ENCODE data around the gene BCAS3.

The BCAS3 gene

GRCh38 chr17:61275395-61275794, 597.7 kb downstream of the BCAS3 start:
- no peak for DNase-seq

GRCh38 chr17:61276806-61277205, 599.2 kb downstream of the BCAS3 start:
- DNase-seq = no peak

- DNase-seq = no peak
Observed at GRCh38 chr17:61279476-61280145, 602.0 kb downstream of the BCAS3 start.

- no peak for DNase-seq
Observed at GRCh38 chr17:61280338-61280737, 602.7 kb downstream of the BCAS3 start.

- no peak for DNase-seq
Observed at GRCh38 chr17:61280851-61281250, 603.2 kb downstream of the BCAS3 start.

GRCh38 chr17:61282377-61282776, 604.7 kb downstream of the BCAS3 start:
- DNase-seq = no peak

- no peak for DNase-seq
Observed at GRCh38 chr17:61283043-61283442, 605.4 kb downstream of the BCAS3 start.

GRCh38 chr17:61284174-61284573, 606.5 kb downstream of the BCAS3 start:
- DNase-seq = no peak

GRCh38 chr17:61284746-61285145, 607.1 kb downstream of the BCAS3 start:
- no peak for DNase-seq

- no peak for DNase-seq
Observed at GRCh38 chr17:61285526-61286320, 608.1 kb downstream of the BCAS3 start.

- DNase-seq = no peak
Observed at GRCh38 chr17:61286449-61286848, 608.8 kb downstream of the BCAS3 start.

- DNase-seq = no peak
Observed at GRCh38 chr17:61289408-61290385, 612.0 kb downstream of the BCAS3 start.

GRCh38 chr17:61291451-61292285, 614.0 kb downstream of the BCAS3 start:
- DNase-seq = no peak

- DNase-seq = no peak
Observed at GRCh38 chr17:61294286-61294685, 616.6 kb downstream of the BCAS3 start.

GRCh38 chr17:61294777-61295176, 617.1 kb downstream of the BCAS3 start:
- DNase-seq = no peak

- no peak for DNase-seq
Observed at GRCh38 chr17:61296058-61296457, 618.4 kb downstream of the BCAS3 start.

- DNase-seq = no peak
Observed at GRCh38 chr17:61299517-61300513, 622.2 kb downstream of the BCAS3 start.

- DNase-seq = no peak
Observed at GRCh38 chr17:61302953-61303816, 625.5 kb downstream of the BCAS3 start.

- DNase-seq = no peak
Observed at GRCh38 chr17:61303817-61304096, 626.1 kb downstream of the BCAS3 start.

- DNase-seq = no peak
Observed at GRCh38 chr17:61305024-61305423, 627.4 kb downstream of the BCAS3 start.

All from NCI-H526 (cell line).